Stomach (tissue), 9 donors: ENCODE results near the gene ZBTB8A. TPM values are rescaled to one million over a fixed set of nuclear protein-coding genes. Genes with fewer than 3 reads are reported as not detected.
"Not testable (repeated sequence)": the region's sequence is repeated elsewhere in the genome, so short reads cannot be mapped to it uniquely, and the experiment has no call there.

ENCODE experiments used
- DNase-seq, 2 donors: peaks; one replicate each; pipeline versions ENCODE4 v3.0.0 to v3.0.0-alpha.2; 2013 to 2019
- H3K27ac ChIP-seq, 5 donors: fragments of 200-600 bp in 4 of 5; sonication (generic) in 4 of 5; one replicate each; pipeline ENCODE4 v1.5.1; 2013 to 2019; ENCODE audit warnings: mild to moderate bottlenecking in 1 of 5, moderate library complexity in 1 of 5
- H3K27me3 ChIP-seq, 3 donors: fragments of 200-600 bp; sonication (generic); one replicate each; pipeline ENCODE4 v1.5.1; 2017 to 2019; ENCODE audit warnings: mixed run types in 1 of 3
- H3K36me3 ChIP-seq, 4 donors: fragments of 200-600 bp; sonication (generic); 1 replicate in 3 of 4; 2 replicates in 1 of 4; pipeline ENCODE4 v1.5.1; 2016 to 2019
- H3K4me1 ChIP-seq, 4 donors: fragments of 200-600 bp; sonication (generic); one replicate each; pipeline ENCODE4 v1.5.1; 2016 to 2019
- H3K4me3 ChIP-seq, 4 donors: fragments of 200-600 bp; sonication (generic) in 3 of 4; one replicate each; pipeline ENCODE4 v1.5.1; 2016 to 2019; ENCODE audit warnings: mild to moderate bottlenecking in 1 of 4
- H3K9me3 ChIP-seq, 4 donors: fragments of 200-600 bp; sonication (generic); one replicate each; pipeline ENCODE4 v1.5.1; 2016 to 2019
- CTCF ChIP-seq, 7 experiments: fragments of 450-650 bp in 4 of 7; fragments of 200-600 bp in 3 of 7; sonication (generic) in 3 of 7; IDR thresholded peaks; one replicate each; pipeline ENCODE4 v1.5.1; 2016 to 2019; ENCODE audit warnings: antibody characterized with exemption in 7 of 7, control low read depth in 2 of 7, mild to moderate bottlenecking in 1 of 7
- EP300 ChIP-seq: sonication (generic); formaldehyde crosslinking; IDR thresholded peaks from one replicate; pipeline ENCODE4 v1.6.1; 2017; ENCODE audit warnings: antibody characterized with exemption
- POLR2A ChIP-seq, 4 donors: fragments of 450-650 bp; IDR thresholded peaks; one replicate each; pipeline ENCODE4 v1.6.1; 2016; ENCODE audit warnings: antibody characterized with exemption in 4 of 4, control low read depth in 2 of 4, mild to moderate bottlenecking in 1 of 4, moderate library complexity in 1 of 4
- POLR2AphosphoS5 ChIP-seq, 3 donors: sonication (generic); formaldehyde crosslinking; IDR thresholded peaks; one replicate each; pipeline ENCODE4 v1.6.1; 2016; ENCODE audit warnings: antibody characterized with exemption in 3 of 3
- WGBS, 5 donors: extraction: QIAGEN DNeasy Blood & Tissue Kit in 3 of 5; methylation state at CpG; one replicate each; pipeline versions ENCODE4 v1.1.5 to v1.1.7; 2013 to 2018; 5-methylcytosine and 5-hydroxymethylcytosine counted together
- intact Hi-C: fragments of 100-400 bp; cut with DNase I; formaldehyde crosslinking; loops from one replicate; pipeline ENCODE4 v1.15.1; 2023; ENCODE audit warnings: low total_unique reads
- polyA plus RNA-seq, 3 donors: library from polyadenylated mRNA; stranded (reverse); fragments of 200-250 nt; gene quantifications; one replicate each; pipeline ENCODE4 v1.2.3, GENCODE V29; 2013
- total RNA-seq, 5 donors: library from RNA; depleted of rRNA; stranded (reverse); fragments of >200 nt; gene quantifications; one replicate each; pipeline versions ENCODE4 v1.1.0 to v1.2.3, GENCODE V29; 2014 to 2016
- donor health status: healthy with polysubstance abuse.
- donor health status: Bipolar disorder and iron deficiency.
- donor health status: healthy.

Gene ZBTB8A
- total and polyA plus RNA-seq, 8 donors = 0.58 to 23.9 (median 3.1) TPM

DNA sequence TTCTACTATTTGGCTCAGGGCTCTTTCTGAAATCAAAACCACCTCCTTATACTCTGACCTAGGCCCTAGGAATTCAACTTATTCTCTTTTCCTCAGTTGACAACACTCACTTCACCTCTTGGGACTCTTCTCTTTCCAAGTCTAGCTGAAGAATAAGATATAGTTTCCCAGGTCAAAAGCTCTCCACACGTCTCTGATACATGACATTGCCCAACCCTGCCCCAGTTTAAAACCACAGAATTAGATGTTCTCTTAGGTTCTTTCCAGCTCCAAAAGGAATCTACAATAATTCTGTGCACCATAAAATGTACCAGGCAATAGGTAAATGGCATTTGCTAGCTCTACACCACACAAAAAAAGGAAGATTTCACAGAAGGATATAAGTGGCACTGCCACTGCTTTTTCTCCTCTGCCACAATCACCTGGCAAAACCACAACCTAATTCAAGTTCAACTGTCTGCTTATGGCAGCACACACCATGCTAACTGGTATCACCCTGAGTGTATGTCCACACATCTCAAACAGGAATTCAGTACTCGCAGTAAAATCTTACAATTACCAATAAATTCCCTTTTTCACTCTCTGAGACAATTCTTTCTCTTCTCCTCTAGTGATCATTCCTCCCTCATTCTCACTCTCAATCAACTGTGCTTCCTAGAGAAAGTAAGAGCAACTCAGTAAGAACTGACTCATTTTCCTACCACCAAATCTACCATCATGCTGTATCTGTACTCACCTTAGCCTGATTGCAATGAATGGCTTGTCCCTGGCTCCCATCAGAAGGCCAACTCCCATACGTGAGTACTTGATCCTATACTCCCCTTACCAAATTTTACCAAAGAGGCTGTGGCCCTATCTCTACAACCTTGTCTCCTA is 83.8 kb downstream of the ZBTB8A start:
- H3K4me1 ChIP-seq = no peaks in the 10 kb centered on the region
- TF ChIP-seq POLR2A (IDR thresholded peaks at IDR 0.05) (no peak), POLR2AphosphoS5 (IDR thresholded peaks at IDR 0.05) (no peak), EP300 (no peak), CTCF (IDR thresholded peaks at IDR 0.05) (no peak)
- no peak overlapping the region for H3K27ac ChIP-seq
- no peak for DNase-seq
- intact Hi-C loops = no loop called here
- no peaks in the 10 kb centered on the region for H3K27me3 ChIP-seq
- H3K36me3 ChIP-seq = peaks cover 2 to 63% (median 54%) of the 10 kb centered on the region in 4 donors
- WGBS, 5 donors = 57 to 78% (median 71%) methylated on average over 3 of the region's 3 CpGs
- no peaks in the 10 kb centered on the region for H3K9me3 ChIP-seq
- no peak overlapping the region for H3K4me3 ChIP-seq

GRCh38 chr1:32623775-32624174 is 84.5 kb downstream of the ZBTB8A start:
- no peak overlapping the region for H3K4me3 ChIP-seq
- H3K9me3 ChIP-seq = no peaks in the 10 kb centered on the region
- intact Hi-C loops = no loop called here
- no peak for DNase-seq
- no peaks in the 10 kb centered on the region for H3K4me1 ChIP-seq
- peaks cover 7 to 66% (median 60%) of the 10 kb centered on the region in 4 donors for H3K36me3 ChIP-seq
- 67 to 78% (median 72%) methylated on average over 5 of the region's 5 CpGs for WGBS, 5 donors
- H3K27ac ChIP-seq = no peak overlapping the region
- no peaks in the 10 kb centered on the region for H3K27me3 ChIP-seq
- no peak for TF ChIP-seq POLR2A (IDR thresholded peaks at IDR 0.05)
- TF ChIP-seq CTCF (IDR thresholded peaks at IDR 0.05) = no peak
- TF ChIP-seq EP300 = no peak
- TF ChIP-seq POLR2AphosphoS5 (IDR thresholded peaks at IDR 0.05) = no peak

DNA sequence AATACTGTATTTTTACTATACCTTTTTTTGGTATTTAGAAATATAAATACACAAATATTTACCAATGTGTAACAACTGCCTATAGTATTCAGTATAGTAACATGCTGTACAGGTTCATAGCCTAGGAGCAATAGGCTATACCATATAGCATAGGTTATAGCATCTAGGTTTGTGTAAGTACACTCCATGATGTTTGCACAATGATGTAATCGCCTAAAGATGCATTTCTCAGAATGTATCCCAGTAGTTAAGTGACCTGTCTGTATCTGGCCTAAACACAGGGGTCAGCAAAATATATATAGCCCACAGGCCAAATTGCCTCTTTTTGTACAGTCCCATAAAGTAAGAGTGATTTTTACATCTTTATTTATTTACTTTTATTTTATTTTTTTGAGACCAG is 86.9 kb downstream of the ZBTB8A start:
- Histone ChIP-seq H3K27ac (no peak overlapping the region), H3K4me3 (no peak overlapping the region), H3K9me3 (no peaks in the 10 kb centered on the region), H3K36me3 (peaks cover 21 to 72% (median 66%) of the 10 kb centered on the region in 4 donors), H3K27me3 (no peaks in the 10 kb centered on the region), H3K4me1 (no peaks in the 10 kb centered on the region)
- WGBS, 5 donors = 84 to 95% (median 89%) methylated on average over 1 of the region's 1 CpG
- intact Hi-C loops = no loop called here
- DNase-seq = no peak
- TF ChIP-seq POLR2AphosphoS5 (IDR thresholded peaks at IDR 0.05) (no peak), EP300 (no peak), POLR2A (IDR thresholded peaks at IDR 0.05) (no peak), CTCF (IDR thresholded peaks at IDR 0.05) (no peak)

DNA sequence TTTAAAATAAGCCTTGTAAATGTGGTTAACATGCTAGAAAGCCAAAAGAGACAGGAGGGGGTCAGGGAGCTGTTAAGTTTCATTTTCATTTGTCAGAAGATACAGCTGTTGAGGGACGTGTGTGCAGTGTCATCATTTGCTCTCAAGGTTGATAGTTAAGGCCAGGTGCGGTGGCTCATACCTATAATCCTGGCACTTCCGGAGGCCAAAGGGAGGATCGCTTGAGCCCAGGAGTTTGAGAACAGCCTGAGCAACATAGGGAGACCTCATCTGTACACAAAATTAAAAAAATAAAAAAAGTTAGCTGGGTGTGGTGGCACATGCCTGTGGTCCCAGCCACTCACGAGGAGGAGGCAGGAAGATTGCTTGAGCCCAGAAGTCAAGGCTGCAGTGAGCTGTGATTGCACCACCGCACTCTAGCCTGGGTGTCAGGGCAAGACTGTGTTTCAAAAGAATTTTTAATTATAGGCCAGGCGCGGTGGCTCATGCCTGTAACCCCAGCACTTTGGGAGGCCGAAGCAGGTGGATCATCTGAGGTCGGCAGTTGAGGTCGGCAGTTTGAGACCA is 88.5 kb downstream of the ZBTB8A start:
- no peak for TF ChIP-seq EP300
- TF ChIP-seq CTCF (IDR thresholded peaks at IDR 0.05) = no peak
- TF ChIP-seq POLR2A (IDR thresholded peaks at IDR 0.05) = no peak
- no peak for TF ChIP-seq POLR2AphosphoS5 (IDR thresholded peaks at IDR 0.05)
- WGBS, 5 donors = 74 to 85% (median 78%) methylated on average over 11 of the region's 11 CpGs

GRCh38 chr1:32630173-32630572 is 90.9 kb downstream of the ZBTB8A start:
- H3K36me3 ChIP-seq = peaks cover 36 to 94% (median 82%) of the 10 kb centered on the region in 4 donors

More for the DNA sequence above, 88.5 kb downstream of the ZBTB8A start:
- Histone ChIP-seq H3K27ac (no peak overlapping the region), H3K27me3 (no peaks in the 10 kb centered on the region), H3K4me1 (no peaks in the 10 kb centered on the region), H3K9me3 (no peaks in the 10 kb centered on the region), H3K36me3 (peaks cover 23 to 77% (median 71%) of the 10 kb centered on the region in 4 donors), H3K4me3 (no peak overlapping the region)
- DNase-seq = no peak
- intact Hi-C loops = no loop called here

More at GRCh38 chr1:32630173-32630572, 90.9 kb downstream of the ZBTB8A start:
- intact Hi-C loops, H3K9me3 ChIP-seq, H3K27ac ChIP-seq, H3K4me3 ChIP-seq, DNase-seq, H3K4me1 ChIP-seq, H3K27me3 ChIP-seq: not testable (repeated sequence)
- WGBS, 5 donors = 96 to 99% (median 99%) methylated on average over 4 of the region's 4 CpGs
